Lower leg skin (tissue), 4 donors: Measurements from ENCODE around the gene PIP5K1B. TPM values are rescaled to one million over a fixed set of nuclear protein-coding genes. Genes with fewer than 3 reads are reported as not detected.

ENCODE experiments used
- DNase-seq, 2 donors: peaks; one replicate each; pipeline ENCODE4 v3.0.0-alpha.2; 2019; ENCODE audit warnings: low spot score in 2 of 2
- H3K4me3 ChIP-seq: fragments of 200-600 bp; sonication (generic); 2 replicates; pipeline ENCODE4 v1.5.1; 2017; ENCODE audit warnings: mild to moderate bottlenecking, low read depth; ENCODE audit not compliant: poor library complexity, severe bottlenecking
- CTCF ChIP-seq, 3 donors: fragments of 450-650 bp; IDR thresholded peaks; one replicate each; pipeline ENCODE4 v1.5.1; 2016; ENCODE audit warnings: antibody characterized with exemption in 3 of 3, mild to moderate bottlenecking in 3 of 3, moderate library complexity in 2 of 3
- POLR2A ChIP-seq, 2 donors: fragments of 450-650 bp; IDR thresholded peaks; one replicate each; pipeline ENCODE4 v1.6.1; 2016 to 2017; ENCODE audit warnings: antibody characterized with exemption in 2 of 2, mild to moderate bottlenecking in 1 of 2, moderate library complexity in 1 of 2
- WGBS, 2 donors: methylation state at CpG; one replicate each; pipeline ENCODE4 v1.1.5; 2018; 5-methylcytosine and 5-hydroxymethylcytosine counted together
- intact Hi-C: fragments of 100-400 bp; cut with DNase I; formaldehyde crosslinking; loops from one replicate; pipeline ENCODE4 v1.15.0; 2023; ENCODE audit warnings: low total_unique reads
- total RNA-seq, 4 donors: library from RNA; depleted of rRNA; stranded (reverse); fragments of >200 nt; gene quantifications; one replicate each; pipeline ENCODE4 v1.1.0, GENCODE V29; 2016

PIP5K1B gene
- total RNA-seq, 4 donors from 2014 or later: 0.42 to 3.3 (median 2.7) TPM

GRCh38 chr9:68860419-68860818, 155.4 kb downstream of the PIP5K1B start:
- 75 to 80% methylated on average over 4 of the region's 4 CpGs for WGBS, 2 donors
- intact Hi-C loops: no loop called here

GRCh38 chr9:68861436-68861835, 156.4 kb downstream of the PIP5K1B start:
- intact Hi-C loops: no loop called here
- 56 to 75% methylated on average over 9 of the region's 9 CpGs for WGBS, 2 donors
- H3K4me3 ChIP-seq: no peak overlapping the region
- no peak for TF ChIP-seq CTCF (IDR thresholded peaks at IDR 0.05)
- no peak for TF ChIP-seq POLR2A (IDR thresholded peaks at IDR 0.05)
- DNase-seq: no peak

More at GRCh38 chr9:68860419-68860818, 155.4 kb downstream of the PIP5K1B start:
- DNase-seq: no peak
- no peak overlapping the region for H3K4me3 ChIP-seq
- no peak for TF ChIP-seq POLR2A (IDR thresholded peaks at IDR 0.05)
- no peak for TF ChIP-seq CTCF (IDR thresholded peaks at IDR 0.05)

- no peak overlapping the region for H3K4me3 ChIP-seq
- WGBS, 2 donors: 92% methylated on average over 6 of the region's 6 CpGs
These were observed 162.0 kb downstream of the PIP5K1B start for GRCh38 chr9:68867066-68867465.

GRCh38 chr9:68869022-68869421, 164.0 kb downstream of the PIP5K1B start:
- no peak for DNase-seq
- no peak overlapping the region for H3K4me3 ChIP-seq
- 88 to 90% methylated on average over 3 of the region's 3 CpGs for WGBS, 2 donors
- intact Hi-C loops: no loop called here
- TF ChIP-seq CTCF (IDR thresholded peaks at IDR 0.05) (no peak), POLR2A (IDR thresholded peaks at IDR 0.05) (no peak)

More at GRCh38 chr9:68867066-68867465, 162.0 kb downstream of the PIP5K1B start:
- DNase-seq: no peak
- intact Hi-C loops: no loop called here
- TF ChIP-seq POLR2A (IDR thresholded peaks at IDR 0.05) (no peak), CTCF (IDR thresholded peaks at IDR 0.05) (no peak)

GRCh38 chr9:68870086-68870485, 165.0 kb downstream of the PIP5K1B start:
- no peak overlapping the region for H3K4me3 ChIP-seq
- no peak for DNase-seq
- TF ChIP-seq POLR2A (IDR thresholded peaks at IDR 0.05): no peak
- no peak for TF ChIP-seq CTCF (IDR thresholded peaks at IDR 0.05)
- intact Hi-C loops: no loop called here
- 50 to 58% methylated on average over 4 of the region's 4 CpGs for WGBS, 2 donors

GRCh38 chr9:68871236-68871635, 166.2 kb downstream of the PIP5K1B start:
- WGBS, 2 donors: 33 to 44% methylated on average over 3 of the region's 3 CpGs
- intact Hi-C loops: no loop called here
- DNase-seq: no peak

More at GRCh38 chr9:68871236-68871635, 166.2 kb downstream of the PIP5K1B start:
- TF ChIP-seq CTCF (IDR thresholded peaks at IDR 0.05): no peak
- no peak overlapping the region for H3K4me3 ChIP-seq
